Body of pancreas (tissue), 4 donors: ENCODE results near the gene PTGIR. TPM values are rescaled to one million over a fixed set of nuclear protein-coding genes. Genes with fewer than 3 reads are reported as not detected.

Source experiments
- ATAC-seq: fragments of 150-250 bp; one replicate; pipeline ENCODE4 v1.9.1; 2016
- DNase-seq, 4 donors: peaks; one replicate each; pipeline ENCODE4 v3.0.0-alpha.2; 2019
- H3K27ac ChIP-seq, 4 donors: fragments of 200-600 bp; sonication (generic); 1 replicate in 3 of 4; 2 replicates in 1 of 4; pipeline versions ENCODE4 v1.5.1 to v1.6.1; 2016 to 2019; ENCODE audit warnings: mild to moderate bottlenecking in 1 of 4, mixed read lengths in 1 of 4, moderate library complexity in 1 of 4
- H3K27me3 ChIP-seq, 2 donors: fragments of 200-600 bp; sonication (generic); one replicate each; pipeline ENCODE4 v1.6.0; 2016; ENCODE audit warnings: mild to moderate bottlenecking in 1 of 2
- H3K36me3 ChIP-seq, 2 donors: fragments of 200-600 bp; sonication (generic); replicated peaks in 1 of 2; 2 replicates each; pipeline ENCODE4 v1.5.1; 2016; ENCODE audit warnings: low read depth in 2 of 2; ENCODE audit not compliant: insufficient read depth in 1 of 2
- H3K4me1 ChIP-seq: fragments of 200-600 bp; sonication (generic); one replicate; pipeline ENCODE4 v1.6.0; 2016
- H3K4me3 ChIP-seq, 2 donors: fragments of 200-600 bp; sonication (generic); 1 replicate in 1 of 2; 2 replicates in 1 of 2; pipeline ENCODE4 v1.5.1; 2016 to 2019
- H3K9me3 ChIP-seq, 3 donors: fragments of 200-600 bp; sonication (generic); 1 replicate in 2 of 3; 2 replicates in 1 of 3; pipeline ENCODE4 v1.5.1; 2016
- POLR2A ChIP-seq, 3 donors: fragments of 450-650 bp; IDR thresholded peaks; one replicate each; pipeline ENCODE4 v1.6.1; 2016; ENCODE audit warnings: antibody characterized with exemption in 3 of 3, mild to moderate bottlenecking in 2 of 3
- WGBS, 2 donors: methylation state at CpG; one replicate each; pipeline ENCODE4 v1.1.5; 2017; 5-methylcytosine and 5-hydroxymethylcytosine counted together
- intact Hi-C: fragments of 100-400 bp; cut with DNase I; formaldehyde crosslinking; loops from one replicate; pipeline ENCODE4 v1.15.1; 2023
- total RNA-seq, 2 donors: library from RNA; depleted of rRNA; stranded (reverse); fragments of >200 nt; gene quantifications; one replicate each; pipeline ENCODE4 v1.1.0, GENCODE V29; 2016
- TF ChIP-seq, protein P1 (sequence below), 7 experiments: fragments of 450-650 bp in 4 of 7; fragments of 200-600 bp in 3 of 7; sonication (generic) in 3 of 7; IDR thresholded peaks; one replicate each; pipeline ENCODE4 v1.5.1; 2016 to 2019; ENCODE audit warnings: antibody characterized with exemption in 7 of 7

PTGIR gene
- total RNA-seq, 2 donors from 2014 or later = 5.3 to 9.6 TPM

DNA sequence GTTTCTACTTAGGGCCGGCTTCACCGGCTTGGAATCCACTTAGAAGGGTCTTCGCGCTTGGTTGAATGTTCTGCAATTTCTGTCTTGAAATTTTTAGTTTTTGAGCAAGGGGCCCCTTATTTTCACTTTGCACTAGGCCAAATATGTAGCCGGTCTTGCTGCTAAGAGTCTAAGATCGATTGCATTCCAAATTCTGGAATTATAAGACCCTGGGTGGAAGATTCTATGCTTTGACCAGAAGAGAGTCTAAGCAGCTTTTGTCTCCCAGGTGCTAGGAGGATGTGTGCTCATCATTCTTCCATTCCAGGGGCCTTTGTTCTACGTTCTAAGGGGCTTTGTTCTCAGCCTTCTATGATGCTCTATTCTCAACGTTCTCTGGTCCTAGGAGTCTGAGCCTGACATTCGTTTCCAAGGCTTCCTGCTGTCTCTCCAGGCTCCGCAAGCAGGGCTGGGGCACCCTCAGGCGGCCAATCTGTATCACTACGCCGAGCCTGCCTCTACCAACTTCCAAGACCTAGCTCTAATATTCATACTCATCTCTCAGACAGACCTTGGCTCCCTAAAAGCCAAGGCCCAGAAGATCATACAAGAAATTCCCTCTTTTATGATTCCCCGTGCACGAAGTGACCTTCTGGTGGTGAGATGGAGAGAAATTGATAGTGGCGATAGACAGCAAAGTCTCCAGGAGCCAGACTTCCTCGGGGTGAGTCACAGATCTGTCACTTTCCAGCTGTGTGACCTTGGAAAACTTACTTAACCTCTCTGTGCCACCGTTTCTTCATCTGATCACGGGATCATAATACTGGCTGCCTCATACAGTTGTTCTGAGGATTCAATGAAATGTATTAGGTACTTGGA lies 37.1 kb upstream of the PTGIR start:
- peak; percentile 83 to 90 (median 88) for DNase-seq
- TF ChIP-seq, protein P1, sequence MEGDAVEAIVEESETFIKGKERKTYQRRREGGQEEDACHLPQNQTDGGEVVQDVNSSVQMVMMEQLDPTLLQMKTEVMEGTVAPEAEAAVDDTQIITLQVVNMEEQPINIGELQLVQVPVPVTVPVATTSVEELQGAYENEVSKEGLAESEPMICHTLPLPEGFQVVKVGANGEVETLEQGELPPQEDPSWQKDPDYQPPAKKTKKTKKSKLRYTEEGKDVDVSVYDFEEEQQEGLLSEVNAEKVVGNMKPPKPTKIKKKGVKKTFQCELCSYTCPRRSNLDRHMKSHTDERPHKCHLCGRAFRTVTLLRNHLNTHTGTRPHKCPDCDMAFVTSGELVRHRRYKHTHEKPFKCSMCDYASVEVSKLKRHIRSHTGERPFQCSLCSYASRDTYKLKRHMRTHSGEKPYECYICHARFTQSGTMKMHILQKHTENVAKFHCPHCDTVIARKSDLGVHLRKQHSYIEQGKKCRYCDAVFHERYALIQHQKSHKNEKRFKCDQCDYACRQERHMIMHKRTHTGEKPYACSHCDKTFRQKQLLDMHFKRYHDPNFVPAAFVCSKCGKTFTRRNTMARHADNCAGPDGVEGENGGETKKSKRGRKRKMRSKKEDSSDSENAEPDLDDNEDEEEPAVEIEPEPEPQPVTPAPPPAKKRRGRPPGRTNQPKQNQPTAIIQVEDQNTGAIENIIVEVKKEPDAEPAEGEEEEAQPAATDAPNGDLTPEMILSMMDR (IDR thresholded peaks at IDR 0.05) = peak; percentile 82 to 98 (median 95)
- no peak for TF ChIP-seq POLR2A (IDR thresholded peaks at IDR 0.05)
- Histone ChIP-seq H3K9me3 (no peaks in the 10 kb centered on the region), H3K4me1 (peaks cover 25% of the 10 kb centered on the region), H3K36me3 (no peaks in the 10 kb centered on the region), H3K4me3 (no peak overlapping the region), H3K27me3 (peaks cover 0 to 17% of the 10 kb centered on the region in 2 donors), H3K27ac (peak overlapping the region; percentile 54 to 72 (median 64))
- intact Hi-C loops = no loop called here
- WGBS, 2 donors = 3 to 5% methylated on average over 19 of the region's 19 CpGs
- peak; percentile 68 for ATAC-seq

DNA sequence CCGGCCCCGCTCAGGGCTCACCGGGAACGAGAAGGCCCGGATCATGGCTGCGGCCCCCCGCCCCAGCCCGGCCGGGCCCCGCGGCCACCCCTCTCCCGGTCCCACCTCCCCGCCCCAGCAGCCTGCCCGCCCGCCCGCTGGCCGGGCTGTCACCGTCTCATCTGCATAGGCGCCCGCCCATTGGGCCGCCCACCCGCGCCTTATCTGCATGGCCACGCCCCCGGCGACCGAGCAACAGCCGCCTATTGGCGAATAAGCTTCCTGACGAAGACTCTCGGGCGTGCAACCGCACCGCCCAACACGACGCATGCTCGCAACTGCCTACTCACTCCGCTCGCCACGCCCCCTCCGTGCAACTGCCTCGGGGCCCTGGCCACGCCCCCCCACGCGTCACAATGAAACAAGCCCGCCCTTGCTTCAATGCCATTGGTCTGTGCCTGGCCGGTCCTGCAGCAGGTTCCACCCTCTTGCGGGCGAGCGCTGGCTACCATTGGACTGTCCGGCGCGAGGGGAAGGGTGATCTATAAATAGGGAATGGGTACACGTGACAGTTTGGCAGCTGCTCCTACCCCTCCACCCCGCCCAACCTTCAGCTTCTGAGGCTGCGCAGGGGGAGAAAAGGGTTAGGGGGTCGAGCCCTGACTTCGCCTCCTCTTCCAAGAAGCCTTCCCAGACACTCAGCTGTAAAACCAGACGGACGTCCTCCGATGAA lies 36.3 kb upstream of the PTGIR start, which contains the start of gene DACT3:
DACT3 (minus strand) TSS at position 163 of the 712 bp plus-strand sequence; CDS start at position 45, 118 bp downstream.
- Histone ChIP-seq H3K4me1 (peaks cover 25% of the 10 kb centered on the region), H3K4me3 (peak within 1 kb of the TSS; percentile 8 to 24), H3K27ac (peak within 1 kb of the TSS; percentile 54 to 72 (median 64)), H3K9me3 (no peaks in the 10 kb centered on the region), H3K36me3 (no peaks in the 10 kb centered on the region), H3K27me3 (peaks cover 0 to 17% of the 10 kb centered on the region in 2 donors)
- ATAC-seq (peak; percentile 92), DNase-seq (peak; percentile 100)
- intact Hi-C loops = no loop called here
- WGBS, 2 donors = 0 to 1% methylated on average over 7 to 53 of the region's 61 CpGs
- TF ChIP-seq POLR2A (IDR thresholded peaks at IDR 0.05) = no peak
- TF ChIP-seq, protein P1 (IDR thresholded peaks at IDR 0.05) = peak in 1 of 7 experiments; percentile 32

DNA sequence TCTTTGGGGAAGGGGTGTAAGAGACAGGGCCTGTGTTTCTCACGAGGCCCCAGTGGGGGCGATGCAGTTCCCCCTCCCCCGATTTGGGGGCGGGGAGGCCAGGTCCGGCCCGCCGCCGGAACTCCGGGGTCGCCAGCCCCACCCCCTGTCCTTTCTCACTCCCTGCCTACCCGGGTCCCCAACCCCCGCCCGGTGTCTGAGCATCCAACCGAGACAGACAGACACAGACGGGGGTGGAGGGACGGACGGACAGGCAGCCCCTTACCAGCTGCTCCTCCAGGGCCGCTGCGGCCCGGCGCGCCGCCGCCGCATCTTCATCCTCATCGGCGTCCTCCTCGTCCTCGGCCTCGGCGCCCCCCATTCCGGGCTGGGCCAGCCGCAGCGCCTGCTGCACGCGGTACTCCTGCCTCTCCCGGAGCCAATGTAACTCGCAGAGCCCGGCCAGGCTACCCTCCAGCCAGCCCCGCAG lies 35.7 kb upstream of the PTGIR start:
- 0% methylated on average over 2 to 26 of the region's 40 CpGs for WGBS, 2 donors
- DNase-seq = no peak
- H3K36me3 ChIP-seq = no peaks in the 10 kb centered on the region
- ATAC-seq = peak; percentile 19
- H3K4me3 ChIP-seq = peak overlapping the region; percentile 8 to 24
- no peaks in the 10 kb centered on the region for H3K9me3 ChIP-seq
- TF ChIP-seq, protein P1 (IDR thresholded peaks at IDR 0.05) = no peak
- no peak for TF ChIP-seq POLR2A (IDR thresholded peaks at IDR 0.05)
- peaks cover 0 to 17% of the 10 kb centered on the region in 2 donors for H3K27me3 ChIP-seq
- peaks cover 25% of the 10 kb centered on the region for H3K4me1 ChIP-seq
- intact Hi-C loops = no loop called here
- H3K27ac ChIP-seq = peak overlapping the region; percentile 1 to 48 (median 36)

DNA sequence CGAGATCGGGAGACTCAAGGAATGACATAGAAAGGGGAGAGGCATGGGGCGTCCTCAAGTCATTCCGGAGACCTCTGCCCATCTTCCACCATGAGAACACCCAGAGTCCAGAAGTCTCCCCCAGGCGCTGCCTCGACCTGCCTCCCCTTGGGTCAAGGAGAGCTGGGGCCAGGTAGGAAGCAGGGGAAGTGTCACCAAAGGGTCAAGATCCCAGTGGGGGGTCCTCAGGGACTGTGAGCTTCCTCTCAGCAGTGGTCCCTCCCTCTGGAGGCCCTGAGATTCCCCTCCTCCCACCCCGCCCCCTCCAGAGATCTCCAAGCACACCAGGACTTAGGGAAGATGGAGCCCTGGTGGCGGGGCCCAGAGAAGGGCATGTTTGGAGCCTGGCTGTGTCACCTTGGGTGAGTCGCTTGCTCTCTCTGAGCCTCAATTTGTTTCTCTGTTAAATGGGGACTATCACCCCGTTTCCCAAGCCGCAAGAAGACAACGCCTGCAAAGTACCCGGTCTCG lies 35.2 kb upstream of the PTGIR start:
- H3K4me1 ChIP-seq = peaks cover 25% of the 10 kb centered on the region
- H3K27me3 ChIP-seq = peaks cover 0 to 17% of the 10 kb centered on the region in 2 donors
- no peak for TF ChIP-seq POLR2A (IDR thresholded peaks at IDR 0.05)
- TF ChIP-seq, protein P1 (IDR thresholded peaks at IDR 0.05) = no peak
- intact Hi-C loops = no loop called here
- ATAC-seq = no peak
- H3K9me3 ChIP-seq = no peaks in the 10 kb centered on the region
- DNase-seq = peak in 1 of 4 donors; percentile 23
- 2 to 4% methylated on average over 6 to 14 of the region's 14 CpGs for WGBS, 2 donors
- H3K36me3 ChIP-seq = no peaks in the 10 kb centered on the region
- no peak overlapping the region for H3K4me3 ChIP-seq
- H3K27ac ChIP-seq = no peak overlapping the region
